Coronary artery (tissue), 2 donors: ENCODE results near the gene RNF10.
"Not testable (repeated sequence)": the region's sequence is repeated elsewhere in the genome, so short reads cannot be mapped to it uniquely, and the experiment has no call there.

Experiments used
- DNase-seq: peaks from one replicate; pipeline ENCODE4 v3.0.0-alpha.2; 2017; ENCODE audit warnings: low spot score
- H3K27ac ChIP-seq, 2 donors: fragments of 200-600 bp; sonication (generic); one replicate each; pipeline ENCODE4 v1.5.1; 2016 to 2019
- H3K4me3 ChIP-seq: fragments of 200-600 bp; sonication (generic); 2 replicates; pipeline ENCODE4 v1.5.1; 2016; ENCODE audit warnings: mild to moderate bottlenecking, moderate library complexity
- CTCF ChIP-seq: fragments of 200-600 bp; sonication (generic); IDR thresholded peaks from one replicate; pipeline ENCODE4 v1.5.1; 2019; ENCODE audit warnings: antibody characterized with exemption

Gene RNF10

GRCh38 chr12:120598674-120599463, 64.7 kb downstream of the RNF10 start:
- no peak for DNase-seq
- no peak overlapping the region for H3K4me3 ChIP-seq
- no peak overlapping the region for H3K27ac ChIP-seq
- no peak for TF ChIP-seq CTCF

- no peak for DNase-seq
These were observed 65.8 kb downstream of the RNF10 start for GRCh38 chr12:120599672-120600552.

GRCh38 chr12:120602416-120602815, 68.3 kb downstream of the RNF10 start:
- not testable (repeated sequence) for H3K4me3 ChIP-seq, DNase-seq, H3K27ac ChIP-seq

More at GRCh38 chr12:120599672-120600552, 65.8 kb downstream of the RNF10 start:
- Histone ChIP-seq H3K27ac (no peak overlapping the region), H3K4me3 (no peak overlapping the region)
- no peak for TF ChIP-seq CTCF

GRCh38 chr12:120610560-120610959, 76.4 kb downstream of the RNF10 start:
- DNase-seq: no peak
- no peak overlapping the region for H3K27ac ChIP-seq
- no peak for TF ChIP-seq CTCF
- no peak overlapping the region for H3K4me3 ChIP-seq

GRCh38 chr12:120611534-120611933, 77.4 kb downstream of the RNF10 start:
- not testable (repeated sequence) for H3K4me3 ChIP-seq, DNase-seq, H3K27ac ChIP-seq

- TF ChIP-seq CTCF: no peak
- Histone ChIP-seq H3K4me3 (no peak overlapping the region), H3K27ac (no peak overlapping the region)
- no peak for DNase-seq
These were observed 80.7 kb downstream of the RNF10 start for GRCh38 chr12:120614848-120615247.

- not testable (repeated sequence) for H3K4me3 ChIP-seq, H3K27ac ChIP-seq, DNase-seq
These were observed 83.0 kb downstream of the RNF10 start for GRCh38 chr12:120617193-120617592.

GRCh38 chr12:120617767-120618166, 83.6 kb downstream of the RNF10 start:
- DNase-seq, H3K4me3 ChIP-seq, H3K27ac ChIP-seq: not testable (repeated sequence)
